ENCODE data around the gene NEU4.
"Not testable (repeated sequence)": the region's sequence is repeated elsewhere in the genome, so short reads cannot be mapped to it uniquely, and the experiment has no call there.

NEU4 gene

DNA sequence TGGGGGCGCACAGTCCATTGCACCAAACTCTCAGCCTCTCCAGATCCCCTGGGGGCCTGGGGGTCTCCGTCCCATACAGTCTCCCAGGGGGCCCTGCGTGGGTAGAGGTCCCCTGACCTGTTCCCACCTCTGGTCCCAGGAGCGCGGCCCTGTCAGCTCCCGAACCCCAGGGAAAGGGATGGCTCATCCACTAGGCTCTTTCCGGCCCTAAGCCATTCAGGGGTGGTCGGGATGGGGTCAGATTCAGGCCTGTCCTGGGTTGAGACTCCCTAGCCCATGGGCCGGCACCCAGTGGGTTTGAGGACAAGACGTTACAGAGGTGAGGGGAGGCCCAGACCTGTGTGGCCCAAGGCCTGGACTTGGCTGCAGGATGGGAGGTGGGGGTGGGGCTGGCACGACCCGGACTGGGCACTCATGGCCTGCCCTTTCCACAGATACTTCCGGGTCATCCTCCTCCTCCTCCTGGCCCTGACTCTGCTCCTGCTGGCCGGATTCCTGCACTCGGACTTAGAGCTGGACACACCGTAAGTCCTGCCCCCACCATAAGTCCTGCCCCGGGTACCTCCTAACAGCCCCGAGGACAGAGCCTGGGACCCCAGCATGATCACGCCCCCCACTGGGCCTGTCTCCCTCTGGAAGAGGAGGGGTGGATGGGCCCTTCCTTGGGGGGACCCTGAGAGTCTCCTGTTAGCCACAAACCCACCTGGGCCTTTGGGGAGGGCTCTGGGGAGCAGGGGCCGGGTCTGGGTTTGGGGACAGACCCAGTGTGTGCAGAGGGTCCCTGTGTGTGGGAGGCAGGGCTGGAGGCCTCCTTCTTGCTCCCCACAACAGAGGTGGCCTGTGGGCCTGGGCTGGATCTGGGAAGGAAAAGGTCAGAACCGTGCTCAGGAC lies 10.1 kb upstream of the NEU4 start:
- H3K9me3 ChIP-seq (ENCODE audit: low read length), result peaks cover 6% of the 10 kb centered on the region

DNA sequence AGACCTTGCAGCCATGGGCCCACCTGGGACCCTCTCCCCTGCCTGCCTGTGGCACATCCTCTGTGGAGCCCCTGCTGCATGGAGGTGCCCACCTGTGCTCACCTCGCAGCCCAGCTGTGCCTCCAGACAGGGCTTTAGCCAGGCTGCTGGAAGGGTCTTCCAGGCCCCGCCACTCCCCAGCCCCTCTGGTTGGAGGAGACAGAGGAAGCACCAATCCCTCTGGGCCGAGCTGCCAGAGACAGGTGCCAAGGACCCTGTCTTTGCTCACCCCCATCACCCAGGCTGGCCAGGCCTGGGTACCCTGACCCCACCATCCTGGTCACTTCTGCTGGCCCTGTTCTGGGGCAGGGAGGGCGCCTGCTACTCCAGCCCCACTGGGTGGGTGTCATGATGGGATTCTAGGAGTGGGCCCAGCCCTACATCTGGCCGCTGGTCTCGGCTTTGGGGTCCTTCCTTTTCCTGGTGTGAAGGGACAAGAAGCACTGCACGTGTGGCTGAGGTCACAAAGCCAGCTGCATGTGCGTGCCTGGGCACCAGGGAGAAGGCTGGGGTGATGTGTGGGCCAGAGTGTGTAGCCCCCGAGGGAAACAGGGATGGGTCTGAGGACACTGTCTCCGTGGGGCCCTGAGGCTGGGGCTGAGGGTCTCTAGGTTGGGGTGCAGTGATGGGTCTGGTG lies 9.3 kb upstream of the NEU4 start:
- Histone ChIP-seq H3K36me3 (ENCODE audit: insufficient read depth, low read length) (no peaks in the 10 kb centered on the region), H3K4me3 (ENCODE audit: low read length) (no peak overlapping the region), H3K4me1 (ENCODE audit: insufficient read depth, low read length) (peaks cover 1% of the 10 kb centered on the region), H3K27me3 (ENCODE audit: insufficient read depth, low read length) (no peaks in the 10 kb centered on the region), H3K9me3 (ENCODE audit: low read length) (peaks cover 6% of the 10 kb centered on the region), H2AFZ (ENCODE audit: low read depth, low read length) (no peak overlapping the region)

More for the DNA sequence above, 10.1 kb upstream of the NEU4 start:
- Histone ChIP-seq H2AFZ (ENCODE audit: low read depth, low read length) (no peak overlapping the region), H3K27me3 (ENCODE audit: insufficient read depth, low read length) (no peaks in the 10 kb centered on the region), H3K36me3 (ENCODE audit: insufficient read depth, low read length) (no peaks in the 10 kb centered on the region), H3K4me3 (ENCODE audit: low read length) (no peak overlapping the region), H3K4me1 (ENCODE audit: insufficient read depth, low read length) (no peaks in the 10 kb centered on the region)

DNA sequence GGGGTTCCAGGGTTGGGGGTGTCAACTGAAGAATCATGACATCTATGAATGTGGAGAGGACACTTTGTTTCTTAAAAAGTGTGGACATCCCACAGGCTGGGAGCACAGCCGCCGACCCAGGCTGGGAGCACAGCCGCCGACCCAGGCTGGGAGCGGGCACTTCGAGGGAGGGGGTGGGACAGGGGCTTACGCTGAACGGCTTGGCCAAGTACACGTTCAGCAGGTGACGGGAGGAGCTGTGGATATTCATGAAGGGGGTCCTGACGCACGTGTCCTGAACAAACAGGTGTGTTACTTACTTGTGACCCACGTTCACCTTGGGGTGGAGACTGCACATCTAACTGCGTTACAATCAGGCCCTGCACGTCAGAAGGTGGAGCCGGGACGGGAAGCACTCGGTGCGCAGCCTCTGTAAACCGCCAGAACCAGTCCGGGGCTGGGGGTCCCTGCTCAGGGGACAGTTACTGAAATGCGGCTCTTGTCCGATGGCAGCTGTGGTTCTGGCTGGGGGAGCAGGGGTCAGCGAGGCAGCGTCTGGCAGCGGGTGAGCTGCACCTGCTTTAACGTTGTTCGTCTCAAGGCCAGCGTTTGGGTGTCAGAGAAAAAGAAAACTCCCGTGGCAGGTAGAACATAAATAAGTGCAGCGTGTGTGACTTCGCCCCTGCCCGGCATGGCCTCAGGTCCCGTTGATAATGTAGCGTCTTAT lies 8.6 kb upstream of the NEU4 start:
- H3K4me3 ChIP-seq (ENCODE audit: low read length); H3K36me3 ChIP-seq (ENCODE audit: insufficient read depth, low read length); H3K27me3 ChIP-seq (ENCODE audit: insufficient read depth, low read length); H3K4me1 ChIP-seq (ENCODE audit: insufficient read depth, low read length); H3K9me3 ChIP-seq (ENCODE audit: low read length); H2AFZ ChIP-seq (ENCODE audit: low read depth, low read length): not testable (repeated sequence)

DNA sequence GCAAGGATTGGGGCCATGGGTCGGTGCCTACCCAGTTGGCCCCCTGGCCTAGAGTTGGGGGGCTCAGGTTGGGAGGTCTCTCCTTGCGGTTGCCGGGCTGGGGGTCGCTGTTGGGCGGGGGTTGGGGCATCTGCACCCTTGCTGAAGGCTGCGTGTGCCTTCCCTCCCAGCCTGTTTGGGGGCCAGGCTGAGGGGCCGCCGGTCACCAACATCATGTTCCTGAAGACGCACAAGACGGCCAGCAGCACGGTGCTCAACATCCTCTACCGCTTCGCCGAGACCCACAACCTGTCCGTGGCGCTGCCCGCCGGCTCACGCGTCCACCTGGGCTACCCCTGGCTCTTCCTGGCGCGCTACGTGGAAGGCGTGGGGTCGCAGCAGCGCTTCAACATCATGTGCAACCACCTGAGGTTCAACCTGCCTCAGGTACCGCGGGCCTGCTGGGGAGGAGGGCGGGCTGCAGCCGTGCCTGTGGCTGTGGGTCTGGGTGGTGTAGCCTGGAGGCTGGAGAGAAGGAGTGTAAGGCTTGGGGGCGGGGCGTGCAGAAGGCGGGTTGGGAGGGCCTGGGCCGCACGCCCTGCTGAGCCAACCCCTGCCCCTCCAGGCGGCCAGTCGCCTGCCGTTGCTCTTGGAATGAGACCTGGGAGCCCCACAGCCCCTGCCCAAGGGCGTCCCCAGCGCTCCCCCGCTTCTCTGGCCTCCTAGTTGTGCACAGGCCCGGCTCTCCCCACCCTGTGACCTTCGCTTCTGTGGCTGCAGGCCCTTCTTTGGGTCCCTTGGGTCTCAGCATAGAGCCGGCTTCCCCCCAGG lies 7.2 kb upstream of the NEU4 start:
- no peak overlapping the region for H2AFZ ChIP-seq (ENCODE audit: low read depth, low read length)
- H3K27me3 ChIP-seq (ENCODE audit: insufficient read depth, low read length), result no peaks in the 10 kb centered on the region
- H3K4me3 ChIP-seq (ENCODE audit: low read length), result no peak overlapping the region
- H3K36me3 ChIP-seq (ENCODE audit: insufficient read depth, low read length), result no peaks in the 10 kb centered on the region
- H3K4me1 ChIP-seq (ENCODE audit: insufficient read depth, low read length), result peaks cover 4% of the 10 kb centered on the region
- H3K9me3 ChIP-seq (ENCODE audit: low read length), result peaks cover 6% of the 10 kb centered on the region

DNA sequence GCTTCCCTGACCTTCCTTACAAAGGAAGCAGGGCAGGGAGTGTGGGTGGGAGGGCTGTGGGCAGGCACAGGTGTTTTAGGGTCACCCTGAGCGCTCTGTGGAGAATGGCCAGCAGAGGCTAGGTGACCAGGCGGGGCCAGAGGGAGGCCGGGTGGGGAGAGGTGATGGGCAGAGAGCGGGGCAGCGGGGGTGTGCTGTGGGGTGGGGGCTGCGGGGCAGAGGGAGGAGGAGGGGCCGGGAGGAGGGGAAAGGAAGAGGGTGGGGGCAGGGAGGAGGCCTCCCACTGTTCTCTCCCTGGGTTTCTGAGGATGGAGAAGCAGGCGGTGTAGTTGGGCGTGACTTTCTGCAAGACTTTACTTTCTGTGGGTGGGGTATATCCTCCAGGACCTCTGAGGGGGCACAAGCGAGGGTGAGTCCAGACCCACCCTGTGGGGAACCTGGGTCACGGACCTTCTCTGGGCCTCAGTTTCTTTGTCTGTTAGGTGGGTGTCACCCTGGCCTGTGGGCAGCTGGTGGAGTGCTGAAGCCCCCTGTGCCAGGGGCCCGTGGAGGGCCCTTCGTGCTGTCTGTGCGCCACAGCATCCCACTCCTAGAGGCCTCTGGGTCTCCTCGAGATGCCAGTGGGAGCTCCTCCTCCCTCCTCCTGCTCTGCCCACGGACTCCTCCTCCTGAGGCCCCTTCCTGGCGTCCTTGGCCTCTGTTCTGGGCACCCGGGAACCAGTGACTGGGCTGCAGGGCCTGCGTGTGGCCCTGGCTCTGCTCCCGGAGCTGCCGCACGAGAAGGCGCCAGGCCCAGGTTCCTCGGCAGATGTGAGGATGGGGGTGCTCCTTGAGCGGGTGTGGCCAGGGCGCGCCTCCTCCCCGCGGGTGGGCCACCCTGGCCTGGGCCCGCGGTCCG lies 6.3 kb upstream of the NEU4 start:
- Histone ChIP-seq H3K36me3 (ENCODE audit: insufficient read depth, low read length) (no peaks in the 10 kb centered on the region), H3K4me3 (ENCODE audit: low read length) (no peak overlapping the region), H3K9me3 (ENCODE audit: low read length) (peaks cover 6% of the 10 kb centered on the region), H2AFZ (ENCODE audit: low read depth, low read length) (no peak overlapping the region), H3K27me3 (ENCODE audit: insufficient read depth, low read length) (no peaks in the 10 kb centered on the region), H3K4me1 (ENCODE audit: insufficient read depth, low read length) (peaks cover 4% of the 10 kb centered on the region)

DNA sequence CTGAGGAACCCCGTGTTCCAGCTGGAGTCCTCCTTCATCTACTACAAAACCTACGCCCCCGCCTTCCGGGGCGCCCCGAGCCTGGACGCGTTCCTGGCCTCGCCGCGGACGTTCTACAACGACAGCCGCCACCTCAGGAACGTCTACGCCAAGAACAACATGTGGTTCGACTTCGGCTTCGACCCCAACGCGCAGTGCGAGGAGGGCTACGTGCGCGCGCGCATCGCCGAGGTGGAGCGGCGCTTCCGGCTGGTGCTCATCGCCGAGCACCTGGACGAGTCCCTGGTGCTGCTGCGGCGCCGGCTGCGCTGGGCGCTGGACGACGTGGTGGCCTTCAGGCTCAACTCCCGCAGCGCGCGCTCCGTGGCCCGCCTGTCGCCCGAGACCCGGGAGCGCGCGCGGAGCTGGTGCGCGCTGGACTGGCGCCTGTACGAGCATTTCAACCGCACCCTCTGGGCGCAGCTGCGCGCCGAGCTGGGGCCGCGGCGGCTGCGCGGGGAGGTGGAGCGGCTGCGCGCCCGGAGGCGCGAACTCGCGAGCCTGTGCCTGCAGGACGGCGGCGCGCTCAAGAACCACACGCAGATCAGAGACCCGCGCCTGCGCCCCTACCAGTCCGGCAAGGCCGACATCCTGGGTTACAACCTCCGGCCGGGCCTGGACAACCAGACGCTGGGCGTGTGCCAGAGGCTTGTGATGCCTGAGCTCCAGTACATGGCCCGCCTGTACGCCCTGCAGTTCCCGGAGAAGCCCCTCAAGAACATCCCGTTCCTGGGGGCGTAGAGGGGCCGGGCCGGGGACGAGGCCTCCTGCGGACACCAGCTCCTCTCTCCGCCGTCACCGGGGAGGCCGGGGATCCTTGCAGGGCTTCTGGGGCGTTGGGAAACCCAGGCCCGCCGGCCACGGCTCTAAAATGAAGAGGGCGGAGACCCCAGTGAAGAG lies 5.3 kb upstream of the NEU4 start:
- peaks cover 8% of the 10 kb centered on the region for H3K4me1 ChIP-seq (ENCODE audit: insufficient read depth, low read length)
- H3K36me3 ChIP-seq (ENCODE audit: insufficient read depth, low read length), result no peaks in the 10 kb centered on the region
- H3K4me3 ChIP-seq (ENCODE audit: low read length), result no peak overlapping the region
- peaks cover 6% of the 10 kb centered on the region for H3K9me3 ChIP-seq (ENCODE audit: low read length)
- H3K27me3 ChIP-seq (ENCODE audit: insufficient read depth, low read length), result peaks cover 1% of the 10 kb centered on the region
- H2AFZ ChIP-seq (ENCODE audit: low read depth, low read length), result no peak overlapping the region

DNA sequence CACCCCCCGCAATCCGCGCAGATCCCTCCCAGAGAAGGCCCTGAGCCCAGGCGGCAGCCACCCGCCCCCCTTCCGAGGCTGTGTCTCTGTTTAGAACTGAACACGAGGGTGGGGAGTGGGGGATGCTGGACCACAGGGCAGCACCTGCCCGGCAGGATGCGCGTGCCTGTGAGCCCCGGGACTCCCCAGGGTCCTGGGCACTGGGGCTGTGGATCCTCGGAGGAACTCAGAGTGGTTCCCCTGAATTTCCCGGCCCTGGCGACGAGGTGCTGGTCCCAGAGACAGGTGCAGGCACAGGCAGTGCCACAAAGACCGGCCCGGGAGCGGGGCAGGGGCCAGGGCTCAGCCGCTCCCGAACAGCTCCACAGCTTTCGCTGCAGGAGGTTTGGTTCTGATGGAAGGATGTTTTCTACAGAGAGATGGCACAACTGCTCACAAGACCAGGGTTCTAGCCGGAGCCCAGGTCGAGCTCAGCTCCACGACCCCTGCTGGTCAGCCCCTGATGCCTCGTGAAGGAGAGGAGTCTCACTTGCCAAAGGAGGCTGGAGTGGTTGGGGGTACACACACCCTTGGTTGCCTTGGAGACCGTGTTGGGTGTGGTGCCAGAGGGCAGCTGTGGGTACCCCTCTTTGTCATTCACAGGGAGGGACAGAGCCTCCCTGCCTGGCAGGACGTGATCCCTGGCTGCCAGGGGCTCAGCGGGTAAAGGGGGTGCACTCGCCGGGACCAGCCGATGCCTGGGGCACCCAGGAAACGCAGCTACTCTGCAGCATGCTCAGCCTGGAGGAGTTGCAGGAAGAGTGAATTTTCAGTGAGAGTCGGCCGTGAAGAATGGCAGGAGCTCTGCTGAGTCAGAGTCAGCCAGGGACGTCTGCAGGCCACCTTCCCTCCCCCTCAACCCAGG lies 4.4 kb upstream of the NEU4 start:
- H3K27me3 ChIP-seq (ENCODE audit: insufficient read depth, low read length), result peaks cover 6% of the 10 kb centered on the region
- no peak overlapping the region for H3K4me3 ChIP-seq (ENCODE audit: low read length)
- H3K4me1 ChIP-seq (ENCODE audit: insufficient read depth, low read length), result peaks cover 8% of the 10 kb centered on the region
- H3K36me3 ChIP-seq (ENCODE audit: insufficient read depth, low read length), result no peaks in the 10 kb centered on the region
- H3K9me3 ChIP-seq (ENCODE audit: low read length), result peaks cover 6% of the 10 kb centered on the region
- no peak overlapping the region for H2AFZ ChIP-seq (ENCODE audit: low read depth, low read length)

DNA sequence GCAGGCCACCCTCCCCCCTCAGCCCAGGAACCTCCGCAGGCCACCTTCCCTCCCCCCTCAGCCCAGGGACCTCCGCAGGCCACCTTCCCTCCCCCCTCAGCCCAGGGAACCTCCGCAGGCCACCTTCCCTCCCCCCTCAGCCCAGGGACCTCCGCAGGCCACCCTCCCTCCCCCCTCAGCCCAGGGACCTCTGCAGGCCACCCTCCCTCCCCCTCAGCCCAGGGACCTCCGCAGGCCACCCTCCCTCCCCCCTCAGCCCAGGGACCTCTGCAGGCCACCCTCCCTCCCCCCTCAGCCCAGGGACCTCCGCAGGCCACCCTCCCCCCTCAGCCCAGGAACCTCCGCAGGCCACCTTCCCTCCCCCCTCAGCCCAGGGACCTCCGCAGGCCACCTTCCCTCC lies 2.8 kb upstream of the NEU4 start:
- H3K4me3 ChIP-seq (ENCODE audit: low read length); H3K9me3 ChIP-seq (ENCODE audit: low read length); H3K27me3 ChIP-seq (ENCODE audit: insufficient read depth, low read length); H2AFZ ChIP-seq (ENCODE audit: low read depth, low read length); H3K36me3 ChIP-seq (ENCODE audit: insufficient read depth, low read length): not testable (repeated sequence)
- H3K4me1 ChIP-seq (ENCODE audit: insufficient read depth, low read length), result peaks cover 11% of the 10 kb centered on the region

DNA sequence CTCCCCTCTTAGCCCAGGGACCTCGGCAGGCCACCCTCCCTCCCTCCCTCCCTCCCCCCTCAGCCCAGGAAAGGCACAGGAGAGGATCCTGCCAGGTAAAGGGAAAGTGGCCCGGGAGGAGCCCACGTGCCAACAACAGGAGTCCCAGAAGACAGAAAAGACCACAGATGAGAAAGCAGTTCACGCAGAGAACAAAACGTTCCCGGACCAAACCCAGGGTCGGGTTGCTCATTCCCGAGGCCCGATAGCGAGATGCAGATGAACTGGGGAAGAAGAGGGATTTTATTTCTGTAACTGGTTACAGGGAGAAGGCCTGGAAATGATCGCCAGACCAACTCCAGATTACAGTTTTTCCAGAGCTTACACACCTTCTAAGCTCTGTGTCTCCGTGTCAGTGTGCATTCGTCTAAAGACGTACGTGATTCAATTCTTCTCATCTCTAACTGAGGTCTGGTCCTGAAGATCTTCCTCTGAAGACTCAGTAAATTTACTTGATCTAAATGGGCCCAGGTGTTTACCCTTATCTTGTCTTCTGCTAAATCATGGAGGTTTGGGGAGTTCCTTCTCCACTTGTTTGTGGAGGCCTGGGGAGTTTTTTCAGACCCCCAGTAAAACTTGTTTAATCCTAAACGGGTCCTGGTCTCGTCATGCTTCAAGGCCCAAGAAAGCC lies 807 bp upstream of the NEU4 start:
- Histone ChIP-seq H3K27me3 (ENCODE audit: insufficient read depth, low read length) (peaks cover 7% of the 10 kb centered on the region), H2AFZ (ENCODE audit: low read depth, low read length) (no peak overlapping the region), H3K4me3 (ENCODE audit: low read length) (no peak overlapping the region), H3K9me3 (ENCODE audit: low read length) (peaks cover 3% of the 10 kb centered on the region), H3K36me3 (ENCODE audit: insufficient read depth, low read length) (no peaks in the 10 kb centered on the region), H3K4me1 (ENCODE audit: insufficient read depth, low read length) (peaks cover 11% of the 10 kb centered on the region)

Measured in neuron (in vitro differentiated cells).